CD14-positive monocyte (primary cell): ENCODE data around the gene PLK5. TPM values are rescaled to one million over a fixed set of nuclear protein-coding genes. Genes with fewer than 3 reads are reported as not detected.
"Not testable (repeated sequence)": the region's sequence is repeated elsewhere in the genome, so short reads cannot be mapped to it uniquely, and the experiment has no call there.

Experiments used
- DNase-seq, 3 donors: peaks; one replicate each; pipeline ENCODE4 v3.0.0-alpha.2; 2011 to 2022
- H2AFZ ChIP-seq: 2 replicates; pipeline ENCODE4 v1.6.0; 2012; ENCODE audit warnings: mild to moderate bottlenecking, low read depth, low read length, inconsistent platforms; ENCODE audit not compliant: insufficient read depth, poor library complexity, severe bottlenecking
- H3K27ac ChIP-seq, 2 donors: 1 replicate in 1 of 2; 2 replicates in 1 of 2; pipeline ENCODE4 v1.5.1; 2012 to 2013; ENCODE audit warnings: low read length in 2 of 2, control low read depth in 1 of 2, inconsistent platforms in 1 of 2, low read depth in 1 of 2, mild to moderate bottlenecking in 1 of 2
- H3K27me3 ChIP-seq, 2 donors: one replicate each; pipeline versions ENCODE4 v1.6.0 to v1.6.1; 2011 to 2013; ENCODE audit warnings: low read length in 2 of 2; ENCODE audit not compliant: control insufficient read depth in 2 of 2, insufficient read depth in 2 of 2
- H3K36me3 ChIP-seq, 2 donors: replicated peaks in 1 of 2; 1 replicate in 1 of 2; 2 replicates in 1 of 2; pipeline versions ENCODE4 v1.5.1 to v1.6.1; 2012 to 2013; ENCODE audit warnings: low read length in 2 of 2, control low read depth in 1 of 2, inconsistent platforms in 1 of 2, mild to moderate bottlenecking in 1 of 2; ENCODE audit not compliant: insufficient read depth in 2 of 2, control insufficient read depth in 1 of 2
- H3K4me1 ChIP-seq, 2 donors: 1 replicate in 1 of 2; 2 replicates in 1 of 2; pipeline versions ENCODE4 v1.5.1 to v1.6.1; 2012 to 2013; ENCODE audit warnings: low read length in 2 of 2, control low read depth in 1 of 2, inconsistent platforms in 1 of 2, mild to moderate bottlenecking in 1 of 2, moderate library complexity in 1 of 2; ENCODE audit not compliant: insufficient read depth in 2 of 2, control insufficient read depth in 1 of 2
- H3K4me2 ChIP-seq: replicated peaks from 2 replicates; pipeline ENCODE3; 2012; ENCODE audit warnings: low read length, moderate library complexity, mild to moderate bottlenecking; ENCODE audit not compliant: poor library complexity, severe bottlenecking; ENCODE audit errors: extremely low read depth
- H3K4me3 ChIP-seq, 3 experiments: fragments of 200-600 bp in 1 of 3; sonication (generic) in 1 of 3; replicated peaks in 1 of 3; 1 replicate in 2 of 3; 2 replicates in 1 of 3; pipeline ENCODE4 v1.5.1; 2011 to 2013; ENCODE audit warnings: low read length in 3 of 3, mild to moderate bottlenecking in 3 of 3, control low read depth in 2 of 3, low read depth in 2 of 3, inconsistent platforms in 1 of 3, moderate library complexity in 1 of 3
- H3K79me2 ChIP-seq: 2 replicates; pipeline ENCODE4 v1.6.0; 2012; ENCODE audit warnings: mild to moderate bottlenecking, control low read depth, inconsistent platforms, low read length, moderate library complexity; ENCODE audit not compliant: insufficient read depth
- H3K9ac ChIP-seq: 2 replicates; pipeline ENCODE4 v1.6.0; 2017; ENCODE audit warnings: low read length, mild to moderate bottlenecking; ENCODE audit not compliant: insufficient read depth, poor library complexity, severe bottlenecking
- H3K9me3 ChIP-seq, 2 donors: replicated peaks in 1 of 2; 1 replicate in 1 of 2; 2 replicates in 1 of 2; pipeline versions ENCODE4 v1.5.1 to v1.6.1; 2012 to 2013; ENCODE audit warnings: low read length in 2 of 2, control low read depth in 1 of 2; ENCODE audit not compliant: control insufficient read depth in 1 of 2, insufficient read depth in 1 of 2
- H4K20me1 ChIP-seq: 2 replicates; pipeline ENCODE4 v1.6.0; 2012; ENCODE audit warnings: mild to moderate bottlenecking, low read length, control low read depth, moderate library complexity; ENCODE audit not compliant: insufficient read depth
- H3K27ac Mint-ChIP-seq, 7 donors: one replicate each; pipeline ENCODE4 v1.8.0; 2020; ENCODE audit warnings: mild to moderate bottlenecking in 7 of 7, mixed read lengths in 7 of 7, moderate library complexity in 6 of 7, inconsistent platforms in 2 of 7
- H3K27me3 Mint-ChIP-seq, 3 donors: one replicate each; pipeline ENCODE4 v1.8.0; 2021 to 2022; ENCODE audit warnings: low read depth in 3 of 3, mild to moderate bottlenecking in 3 of 3, mixed read lengths in 3 of 3, moderate library complexity in 3 of 3, inconsistent platforms in 1 of 3
- H3K36me3 Mint-ChIP-seq, 2 donors: one replicate each; pipeline ENCODE4 v1.8.0; 2020; ENCODE audit warnings: mixed read lengths in 2 of 2, inconsistent platforms in 1 of 2, mild to moderate bottlenecking in 1 of 2
- H3K4me1 Mint-ChIP-seq: one replicate; pipeline ENCODE4 v1.8.0; 2020; ENCODE audit warnings: mild to moderate bottlenecking, mixed read lengths
- H3K4me3 Mint-ChIP-seq, 2 donors: one replicate each; pipeline ENCODE4 v1.8.0; 2020; ENCODE audit warnings: mild to moderate bottlenecking in 2 of 2, mixed read lengths in 2 of 2, moderate library complexity in 1 of 2
- H3K9me3 Mint-ChIP-seq, 7 donors: one replicate each; pipeline ENCODE4 v1.8.0; 2020 to 2022; ENCODE audit warnings: mixed read lengths in 7 of 7, mild to moderate bottlenecking in 6 of 7, moderate library complexity in 6 of 7, inconsistent platforms in 2 of 7
- CTCF ChIP-seq: fragments of 200-600 bp; IDR thresholded peaks from one replicate; pipeline ENCODE4 v1.8.0; 2022; ENCODE audit warnings: antibody characterized with exemption, mild to moderate bottlenecking
- WGBS: methylation state at CpG from one replicate; pipeline ENCODE4 v1.1.5; 2013; ENCODE audit warnings: missing lambda C conversion rate; ENCODE audit not compliant: insufficient coverage; 5-methylcytosine and 5-hydroxymethylcytosine counted together
- intact Hi-C, 2 donors: fragments of 100-400 bp; cut with micrococcal nuclease; formaldehyde crosslinking; loops; one replicate each; pipeline versions ENCODE4 v1.15.0 to v1.15.1; 2023
- polyA plus RNA-seq, 3 donors: library from polyadenylated mRNA; depleted of rRNA in 1 of 3; unstranded in 2 of 3; stranded (reverse) in 1 of 3; fragments of 300-500 nt in 2 of 3; fragments of >200 nt in 1 of 3; fragmentation: Illumina TruSeq in 2 of 3; gene quantifications; 1 replicate in 2 of 3; 2 replicates in 1 of 3; pipeline ENCODE4 v1.2.3, GENCODE V29; 2012 to 2021

Gene PLK5
- polyA plus RNA-seq, 3 donors: not detected

- intact Hi-C loops: loop anchor here in 1 of 2 donors (10.0 kb wide), 1 partner anchor 74 kb away; no protein-coding TSS in a partner anchor
- H3K4me3 Mint-ChIP-seq: no peak overlapping the region
- Histone ChIP-seq H3K4me2 (no peak overlapping the region), H2AFZ (no peak overlapping the region), H3K27me3 (peaks cover 0 to 31% of the 10 kb centered on the region in 2 donors), H3K4me3 (no peak overlapping the region), H4K20me1 (no peaks in the 10 kb centered on the region), H3K79me2 (no peaks in the 10 kb centered on the region), H3K9ac (no peak overlapping the region), H3K4me1 (peaks cover 0 to 1% of the 10 kb centered on the region in 2 donors), H3K27ac (no peak overlapping the region), H3K9me3 (peaks cover 4 to 9% of the 10 kb centered on the region in 2 donors), H3K36me3 (no peaks in the 10 kb centered on the region)
- H3K36me3 Mint-ChIP-seq: no peaks in the 10 kb centered on the region
- WGBS: 87% methylated on average over 4 of the region's 4 CpGs
- no peak for DNase-seq
- peaks cover 0 to 14% (median 7%) of the 10 kb centered on the region in 7 donors for H3K9me3 Mint-ChIP-seq
- no peak for TF ChIP-seq CTCF
- no peak overlapping the region for H3K27ac Mint-ChIP-seq
- H3K27me3 Mint-ChIP-seq: peaks cover 16 to 56% (median 40%) of the 10 kb centered on the region in 3 donors
- no peaks in the 10 kb centered on the region for H3K4me1 Mint-ChIP-seq
Measured at GRCh38 chr19:1518471-1518870, 5.4 kb upstream of the PLK5 start.

- H4K20me1 ChIP-seq, H3K27ac ChIP-seq, H3K79me2 ChIP-seq, H3K4me1 ChIP-seq, H3K36me3 Mint-ChIP-seq, H3K36me3 ChIP-seq, H3K9ac ChIP-seq, H3K27ac Mint-ChIP-seq, H3K9me3 ChIP-seq, H2AFZ ChIP-seq, H3K4me3 ChIP-seq, H3K4me2 ChIP-seq, DNase-seq, H3K4me3 Mint-ChIP-seq, H3K4me1 Mint-ChIP-seq: not testable (repeated sequence)
- intact Hi-C loops: loop anchor here in 1 of 2 donors (10.0 kb wide), 1 partner anchor 75 kb away; no protein-coding TSS in a partner anchor
- H3K27me3 Mint-ChIP-seq: peaks cover 19 to 52% (median 36%) of the 10 kb centered on the region in 3 donors
- H3K9me3 Mint-ChIP-seq: peaks cover 5 to 13% (median 12%) of the 10 kb centered on the region in 7 donors
- 89% methylated on average over 6 of the region's 8 CpGs for WGBS
- H3K27me3 ChIP-seq: peaks cover 5 to 27% of the 10 kb centered on the region in 2 donors
Measured at GRCh38 chr19:1519802-1520201, 4.1 kb upstream of the PLK5 start.
